GM12873 (cell line): Measurements from ENCODE around the gene CDH23.

Source experiments
- CTCF ChIP-seq: IDR thresholded peaks from 2 replicates; pipeline ENCODE4 v1.5.1; 2012; ENCODE audit warnings: low read depth, mild to moderate bottlenecking, moderate library complexity, low read length, control low read depth; ENCODE audit not compliant: insufficient read depth; ENCODE audit errors: missing control alignments

CDH23 gene

DNA sequence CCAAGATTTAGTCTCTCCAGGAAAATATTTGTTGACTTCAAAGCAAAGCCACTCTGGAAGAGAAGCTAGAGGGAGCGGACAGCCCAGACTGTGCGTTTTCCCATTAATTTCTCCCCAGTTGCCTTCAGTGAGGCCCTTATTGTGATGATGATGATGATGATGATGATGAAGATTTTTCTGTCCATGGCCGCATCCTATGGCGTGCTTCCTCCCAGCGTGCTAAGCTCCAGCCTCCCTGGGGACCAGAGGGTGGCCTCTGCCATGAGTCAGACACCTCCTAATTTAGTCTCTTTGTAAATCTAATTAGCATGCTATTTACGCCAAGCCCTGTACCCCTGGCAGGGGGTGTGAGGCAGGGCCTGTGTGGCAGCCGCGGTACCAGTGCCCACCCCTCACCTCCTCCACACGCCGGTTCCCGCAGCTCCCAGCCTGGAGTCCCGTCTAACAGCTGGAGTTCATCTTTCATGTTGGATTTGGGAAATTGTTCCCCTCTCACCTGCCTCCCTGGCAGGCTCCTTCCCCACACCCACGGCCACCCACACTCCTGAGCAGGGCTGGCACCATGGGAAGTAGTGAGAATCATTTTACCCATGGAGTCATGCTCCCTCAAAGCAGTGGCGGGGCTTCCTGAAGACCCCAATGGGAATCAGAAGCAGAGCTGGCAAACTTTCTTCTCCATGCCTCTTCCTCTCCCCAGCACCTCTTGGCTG is 230.7 kb downstream of the CDH23 start:
- no peak for TF ChIP-seq CTCF

- TF ChIP-seq CTCF = no peak
These were observed 231.2 kb downstream of the CDH23 start for GRCh38 chr10:71627956-71628355.

- TF ChIP-seq CTCF = no peak
These were observed 232.4 kb downstream of the CDH23 start for GRCh38 chr10:71629131-71629530.

DNA sequence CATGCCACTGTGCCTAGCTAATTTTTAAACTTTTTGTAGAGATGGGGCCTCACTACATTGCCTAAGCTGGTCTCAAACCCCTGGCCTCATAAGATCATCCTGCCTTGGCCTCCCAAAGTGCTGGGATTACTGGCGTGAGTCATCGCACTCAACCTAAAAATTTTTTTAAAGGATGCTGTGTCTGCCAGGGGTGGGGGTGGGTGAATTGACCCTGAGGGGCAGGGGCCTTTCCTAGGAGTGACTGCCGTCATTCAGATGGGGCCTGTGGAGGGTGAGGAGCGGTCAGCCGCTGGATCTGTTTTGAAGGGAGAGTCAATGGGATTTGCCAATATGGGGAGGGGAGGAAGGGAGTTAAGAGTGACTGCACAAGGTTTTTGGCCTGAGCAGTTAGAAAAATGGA is 233.4 kb downstream of the CDH23 start:
- TF ChIP-seq CTCF = no peak

- TF ChIP-seq CTCF = no peak
These were observed 234.5 kb downstream of the CDH23 start for GRCh38 chr10:71631007-71631861.

DNA sequence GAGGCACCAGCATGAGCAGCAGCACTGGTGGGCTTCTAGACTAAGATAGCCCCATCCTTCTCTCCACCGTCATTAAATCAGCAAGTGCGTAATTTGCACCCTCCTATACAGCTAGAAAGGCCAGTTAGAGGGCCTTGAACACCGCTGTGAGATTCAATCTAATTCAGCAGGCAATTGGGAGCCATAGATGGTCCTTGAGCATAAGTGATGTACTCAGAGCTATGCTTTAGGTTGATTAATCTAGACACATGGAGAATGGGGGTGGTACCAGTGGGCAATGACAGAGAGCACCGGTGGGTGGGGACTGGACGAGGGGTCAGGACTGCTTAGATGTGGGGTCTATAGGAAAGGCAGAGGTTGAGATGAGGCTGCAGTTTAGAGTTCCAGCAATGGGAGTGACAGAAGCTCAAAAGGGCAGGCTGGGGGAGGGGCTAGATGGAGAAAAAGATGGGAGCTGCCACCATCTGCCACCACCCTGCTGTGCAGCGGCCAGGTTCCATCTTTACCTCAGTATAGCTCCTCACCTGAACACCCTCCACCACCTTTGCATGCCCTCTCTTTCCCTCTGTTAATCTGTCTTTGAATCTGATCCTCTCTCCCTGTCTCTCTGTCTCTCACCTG is 235.6 kb downstream of the CDH23 start:
- no peak for TF ChIP-seq CTCF

DNA sequence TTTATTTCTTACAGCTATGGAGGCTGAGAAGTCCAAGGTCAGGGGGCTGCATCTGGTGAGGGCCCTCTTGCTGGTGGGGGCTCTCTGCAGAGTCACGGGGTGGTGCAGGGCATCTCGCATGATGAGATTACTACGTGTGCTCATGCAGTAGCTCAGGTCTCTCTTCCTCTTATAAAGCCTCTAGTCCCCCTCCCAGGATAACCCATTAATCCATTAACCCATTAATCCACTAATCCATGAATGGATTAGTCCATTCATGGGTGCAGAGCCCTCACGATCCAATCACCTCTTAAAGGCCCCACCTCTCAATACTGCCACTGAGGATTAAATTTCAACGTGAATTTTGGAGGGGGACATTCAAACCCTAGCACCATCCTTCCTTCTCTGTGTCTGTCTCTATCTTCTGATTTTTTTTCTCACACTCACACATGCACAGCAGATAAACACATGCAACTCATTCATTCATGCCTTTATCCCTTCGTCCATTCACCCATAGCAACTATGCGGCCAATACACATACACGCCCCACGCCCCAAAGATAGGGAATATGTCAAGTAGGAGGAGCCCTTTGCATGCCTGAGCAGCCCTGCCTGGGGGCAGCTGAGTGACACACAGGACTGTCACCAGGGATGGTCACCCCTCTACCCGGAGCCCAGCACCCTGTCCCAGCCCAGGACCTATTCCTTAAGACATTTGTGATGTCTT is 236.3 kb downstream of the CDH23 start:
- no peak for TF ChIP-seq CTCF
